Upper lobe of left lung (tissue), 4 donors: Measurements from ENCODE around the gene PAK2.

Experiments
- CTCF ChIP-seq, 6 experiments: fragments of 450-650 bp in 4 of 6; fragments of 200-600 bp in 2 of 6; sonication (generic) in 2 of 6; IDR thresholded peaks; one replicate each; pipeline ENCODE4 v1.5.1; 2016 to 2019; ENCODE audit warnings: antibody characterized with exemption in 6 of 6
- EP300 ChIP-seq, 4 donors: sonication (generic); formaldehyde crosslinking; IDR thresholded peaks; one replicate each; pipeline ENCODE4 v1.5.1; 2017; ENCODE audit warnings: antibody characterized with exemption in 4 of 4, control low read depth in 2 of 4
- POLR2AphosphoS5 ChIP-seq, 2 donors: sonication (generic); formaldehyde crosslinking; IDR thresholded peaks; one replicate each; pipeline ENCODE4 v1.5.1; 2017; ENCODE audit warnings: antibody characterized with exemption in 2 of 2

DNA sequence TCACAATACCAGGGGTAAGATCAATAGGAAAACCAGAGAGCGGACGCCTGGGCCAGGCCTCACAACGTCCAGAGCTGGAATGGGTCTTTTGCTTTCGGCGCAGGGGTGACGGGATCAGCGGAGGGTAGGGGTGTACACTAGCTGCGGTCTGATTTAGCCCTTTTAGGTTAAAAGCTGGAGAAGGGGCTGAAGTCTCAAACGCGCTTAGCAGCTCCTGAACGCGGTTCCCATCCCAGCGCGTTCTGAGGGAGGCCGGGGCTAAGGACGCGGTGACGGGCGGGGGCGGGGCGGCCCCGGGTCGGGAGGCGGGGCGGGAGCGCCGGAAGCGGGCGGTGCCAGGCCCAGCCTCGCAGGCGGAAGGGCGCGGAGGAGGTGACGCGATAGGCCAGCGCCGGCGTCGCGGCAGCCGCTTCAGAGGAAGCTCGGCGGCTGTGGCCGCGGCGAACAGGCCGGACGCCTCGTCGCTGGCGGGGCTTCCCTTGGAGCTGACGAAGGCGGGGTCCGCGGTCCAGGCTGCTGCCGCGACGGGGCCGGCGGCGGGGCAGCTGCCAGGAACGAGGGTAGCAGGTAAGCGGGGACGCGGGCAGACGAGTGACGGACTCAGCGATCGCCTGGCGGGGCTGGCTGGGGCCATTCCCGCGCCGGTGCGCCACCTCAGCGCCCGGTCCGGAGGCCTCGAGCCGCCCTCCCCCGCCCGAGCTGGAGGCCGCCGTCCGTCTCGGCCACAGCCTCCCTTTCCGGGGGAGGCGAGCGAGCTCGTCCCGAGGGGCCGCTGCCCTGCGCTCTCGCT lies 128.0 kb downstream of the PAK2 start, which contains the start of gene SENP5:
- peak in 1 of 6 experiments; percentile 28 for TF ChIP-seq CTCF (IDR thresholded peaks at IDR 0.05)
- peak in 1 of 4 donors; percentile 31 for TF ChIP-seq EP300 (IDR thresholded peaks at IDR 0.05)
- TF ChIP-seq POLR2AphosphoS5 (IDR thresholded peaks at IDR 0.05), result peak; percentile 97 to 99
